ENCODE data around the gene GABRR3.

GABRR3 gene

DNA sequence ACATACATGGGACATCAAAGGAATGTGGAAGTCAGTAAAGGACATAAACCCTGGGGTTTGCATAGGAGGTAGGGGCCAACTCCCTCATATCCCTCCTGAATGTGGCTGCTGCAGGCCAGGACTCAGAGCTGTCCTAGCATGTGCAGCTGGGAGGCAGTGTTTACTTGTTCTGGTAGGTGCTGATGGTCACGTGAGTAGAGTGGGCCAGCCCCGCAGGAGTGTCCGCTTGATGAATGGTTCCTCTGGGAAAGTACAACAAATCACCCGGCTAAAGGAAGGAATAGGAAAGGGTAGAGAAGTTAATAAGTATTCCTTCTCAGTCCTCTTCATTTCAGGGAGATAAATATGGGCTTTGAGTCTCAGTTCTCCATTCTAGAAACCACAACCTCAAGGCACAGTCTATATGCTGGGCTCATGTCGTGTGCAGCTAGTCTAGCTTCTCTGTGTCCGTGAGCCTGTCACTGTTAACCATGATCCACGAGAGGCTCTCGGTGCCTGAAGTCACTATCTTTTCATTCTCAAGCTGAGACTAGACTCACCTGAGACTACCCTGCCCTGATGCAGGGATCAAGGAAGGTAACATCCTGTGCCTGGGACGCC is 80.8 kb downstream of the GABRR3 start:
- DNase-seq: no peak

DNA sequence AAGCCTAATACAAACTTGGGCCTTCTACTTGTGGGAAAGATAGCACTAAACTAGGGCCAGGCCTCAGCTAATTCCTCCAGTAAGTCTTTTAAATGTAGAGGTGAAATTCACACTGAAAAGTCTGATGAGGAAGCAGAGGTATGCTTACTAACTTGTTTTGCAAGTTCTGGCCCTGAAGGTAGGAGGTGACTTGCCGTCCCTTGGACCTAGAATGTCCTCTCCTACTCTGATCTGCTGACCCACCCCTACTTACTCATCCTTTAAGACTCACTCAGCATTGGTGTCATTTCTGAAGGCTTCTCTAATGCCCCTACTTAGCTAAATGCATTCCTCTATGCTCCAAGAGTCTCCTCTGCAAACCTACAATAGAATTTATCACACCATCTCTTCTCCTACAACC is 82.2 kb downstream of the GABRR3 start:
- no peak for DNase-seq

DNA sequence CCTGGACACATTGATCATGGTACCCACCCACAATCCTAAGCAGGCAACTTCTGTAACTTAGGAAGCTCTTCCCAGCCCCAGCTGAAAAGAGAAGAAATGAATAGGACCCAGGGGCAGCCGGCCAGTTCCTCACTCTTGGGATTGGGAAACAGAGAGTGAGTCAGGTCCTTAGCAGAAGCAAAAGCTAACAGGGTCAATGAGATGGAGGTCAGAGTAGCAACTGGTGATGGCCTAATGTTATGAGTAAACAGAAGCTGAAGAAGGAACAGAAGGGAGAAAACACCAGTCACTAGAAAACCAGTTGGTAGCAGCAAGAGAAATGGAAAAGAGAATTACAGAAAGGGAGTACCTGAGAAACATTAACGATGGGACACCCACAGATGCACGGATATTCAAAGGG is 82.8 kb downstream of the GABRR3 start:
- no peak for DNase-seq

DNA sequence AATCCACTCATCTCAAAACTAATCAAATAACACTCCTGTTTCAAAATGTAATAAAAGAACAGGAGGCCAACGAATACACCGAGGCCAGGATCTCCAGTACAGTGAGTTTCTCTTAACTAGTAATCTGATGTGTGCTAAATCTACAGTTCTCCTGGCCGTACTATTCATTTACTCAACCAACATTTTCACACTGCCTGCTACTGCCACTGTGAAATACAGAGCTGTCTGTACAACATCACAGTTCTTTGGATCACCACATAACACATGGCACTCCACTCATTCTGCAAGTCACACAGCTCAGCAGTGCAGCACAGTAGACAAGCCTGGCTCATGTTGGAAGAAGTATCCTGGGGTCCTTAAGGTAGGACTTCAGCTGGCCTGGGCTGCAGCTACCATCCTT is 84.8 kb downstream of the GABRR3 start:
- DNase-seq: no peak

DNA sequence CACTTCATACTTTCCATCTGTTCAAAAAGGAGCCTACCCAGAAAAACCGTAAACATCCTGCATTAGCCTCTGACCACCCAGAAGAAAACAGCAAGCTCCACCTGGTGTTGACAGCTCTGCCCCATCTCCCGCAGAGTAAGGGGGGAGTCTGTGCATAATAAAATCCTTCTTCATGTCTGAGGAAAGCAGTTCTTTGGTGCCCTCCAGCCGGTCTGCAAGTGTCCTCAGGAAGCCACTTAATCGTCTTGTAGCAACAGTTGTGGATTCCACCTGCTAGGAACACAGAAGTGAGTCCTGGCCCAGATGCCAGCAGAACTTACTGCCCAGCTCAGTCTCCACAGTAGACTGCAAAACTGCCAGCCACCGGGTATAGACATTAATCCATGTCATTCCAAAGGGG is 85.4 kb downstream of the GABRR3 start:
- DNase-seq: no peak

DNA sequence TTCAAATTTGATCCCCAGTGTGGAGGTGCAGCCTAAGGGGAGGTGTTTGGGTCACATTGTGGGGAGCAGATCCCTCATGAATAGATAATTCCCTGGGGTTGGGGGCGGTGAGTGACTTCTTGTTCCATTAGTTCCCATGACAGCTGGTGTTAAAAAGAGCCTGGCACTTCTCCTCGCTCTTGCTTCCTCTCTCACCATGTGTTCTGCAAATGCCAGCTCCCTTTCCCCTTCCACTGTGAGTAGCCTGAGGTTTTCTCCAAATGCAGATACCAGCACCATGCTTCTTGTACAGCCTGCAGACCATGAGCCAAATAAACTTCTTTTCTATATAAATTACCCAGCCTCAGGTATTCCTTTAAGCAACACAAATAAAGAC is 86.0 kb downstream of the GABRR3 start:
- DNase-seq: no peak

DNA sequence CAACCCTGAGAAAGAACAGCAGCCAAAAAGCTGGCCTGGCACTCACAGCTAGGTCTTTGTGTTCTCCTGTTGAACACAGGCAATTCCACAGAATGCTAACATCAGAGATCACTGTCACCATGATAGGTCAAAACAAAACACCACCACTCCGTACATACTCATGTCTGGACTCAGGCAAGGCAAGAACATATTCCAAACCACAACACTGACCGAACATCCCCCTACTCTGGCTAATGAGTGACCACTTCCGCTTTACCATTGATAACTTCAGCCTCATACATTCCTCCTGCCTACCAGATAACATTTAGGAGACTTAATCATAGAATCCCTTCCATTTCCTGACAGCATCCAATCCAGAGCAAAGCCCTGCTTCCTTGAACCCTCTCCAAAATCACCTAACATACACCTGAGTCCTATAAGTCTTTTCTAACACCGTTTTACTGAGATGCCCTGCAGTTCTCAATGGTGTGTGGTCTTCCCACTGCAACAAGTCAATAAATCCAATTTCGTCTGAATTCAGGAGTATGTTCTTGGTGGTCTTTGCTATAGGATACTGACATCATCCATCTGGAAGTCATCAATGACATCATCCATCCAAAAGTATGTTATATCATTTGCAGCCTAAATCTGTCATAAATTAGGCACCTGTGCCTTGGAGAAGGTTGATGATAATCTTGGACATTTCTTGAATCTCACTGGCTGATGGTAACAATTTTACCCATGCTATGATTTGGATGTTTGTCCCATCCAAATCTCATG is 86.6 kb downstream of the GABRR3 start:
- DNase-seq: no peak

DNA sequence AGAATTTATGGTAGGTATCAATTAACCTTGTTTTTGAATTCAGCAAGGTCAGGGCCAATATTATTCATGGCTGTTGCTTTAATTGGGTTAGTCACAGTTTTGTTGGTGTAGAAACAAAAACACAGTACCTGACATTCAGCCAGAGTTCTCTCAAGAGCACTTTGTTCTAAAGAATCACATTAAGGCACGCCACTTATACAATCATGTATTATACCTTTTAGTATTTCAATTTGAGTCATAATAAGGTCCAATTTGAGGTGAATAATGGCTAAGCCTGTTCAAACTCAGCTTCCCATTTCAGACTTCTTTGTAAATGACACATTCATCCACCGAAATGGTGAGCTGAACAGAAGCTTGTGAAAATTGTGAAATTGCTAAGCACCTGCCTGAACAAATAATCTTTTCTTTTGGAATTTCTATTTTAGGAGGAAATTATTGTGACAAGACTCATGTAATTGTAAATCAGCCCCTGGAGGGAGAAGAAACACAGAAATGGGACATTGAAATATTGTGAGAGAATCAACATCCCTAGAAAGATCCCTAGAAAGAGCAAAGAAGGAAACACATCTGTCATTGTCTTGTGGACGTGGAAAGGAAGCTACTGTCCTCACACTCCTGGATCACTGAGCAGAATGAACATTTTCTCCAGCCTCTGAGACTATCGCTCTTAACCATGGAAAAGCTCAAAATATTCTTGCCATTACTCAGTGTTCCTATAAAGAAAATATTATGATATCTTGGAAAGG is 92.1 kb downstream of the GABRR3 start:
- DNase-seq: no peak

- peak; percentile 9 for DNase-seq
These were observed 95.1 kb downstream of the GABRR3 start for GRCh38 chr3:97940034-97940433.

DNA sequence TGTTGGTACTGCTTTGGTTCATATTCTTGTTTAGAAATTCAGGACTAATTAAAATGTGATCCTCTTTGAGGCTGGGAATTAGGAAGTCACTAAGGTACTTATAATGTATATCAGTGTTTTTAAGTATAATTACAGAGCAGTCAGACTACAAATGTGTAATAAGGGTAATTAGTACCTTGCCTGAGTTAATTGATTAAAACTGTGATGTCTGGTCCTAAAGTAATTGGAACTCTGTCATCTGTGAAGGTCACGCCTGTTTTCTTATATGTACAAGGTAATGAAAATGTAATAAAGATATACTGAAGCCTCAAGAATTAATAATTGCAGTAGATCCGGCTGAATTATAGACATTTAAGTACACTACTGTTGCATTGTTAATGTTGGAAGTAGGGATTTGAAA is 95.7 kb downstream of the GABRR3 start:
- no peak for DNase-seq

DNA sequence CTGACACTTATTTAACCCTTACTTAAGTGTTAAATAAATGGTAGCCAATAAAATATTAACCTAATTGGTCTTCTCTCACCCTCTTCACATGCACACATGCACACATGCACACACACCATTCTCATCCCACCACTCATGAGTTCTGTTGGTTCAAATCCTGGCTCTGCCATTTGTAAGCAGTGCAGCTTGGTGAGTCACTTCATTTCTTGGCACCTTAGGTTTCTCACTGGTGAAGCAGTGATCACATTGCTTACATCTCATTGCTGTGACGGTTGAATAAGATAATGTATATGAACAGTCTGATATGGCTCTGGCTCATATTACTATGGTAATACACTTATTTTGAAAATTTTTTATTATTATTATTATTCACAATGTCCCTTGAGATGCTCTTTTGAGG is 96.7 kb downstream of the GABRR3 start:
- no peak for DNase-seq

GRCh38 chr3:97937205-97937604 is 97.9 kb downstream of the GABRR3 start:
- no peak for DNase-seq

DNA sequence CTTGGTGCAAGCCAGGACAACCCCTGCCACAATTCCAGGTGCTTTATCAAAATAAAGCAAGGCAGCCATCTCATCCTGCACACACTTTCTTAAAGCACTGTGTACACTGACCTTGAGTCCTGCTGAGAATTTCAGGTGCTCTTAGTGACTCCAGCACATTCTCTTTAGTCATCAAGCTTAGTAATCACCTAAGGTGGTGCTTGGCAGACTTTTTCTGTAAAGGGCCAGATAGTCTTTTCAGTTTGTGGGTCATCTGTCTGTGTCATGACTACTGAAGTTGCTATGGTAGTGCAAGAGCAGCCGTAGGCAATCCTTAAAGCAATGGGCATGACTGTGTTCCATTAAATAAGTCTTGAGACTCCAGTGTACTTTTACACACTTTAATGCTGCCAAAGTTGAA is 99.3 kb downstream of the GABRR3 start:
- DNase-seq: no peak
